HFFc6 (cell line): ENCODE measurements around the gene SPSB2. TPM values are rescaled to one million over a fixed set of nuclear protein-coding genes. Genes with fewer than 3 reads are reported as not detected.

Source experiments
- DNase-seq: peaks from one replicate; pipeline ENCODE4 v3.0.0-alpha.2; 2018
- H3K27ac Mint-ChIP-seq: 2 replicates; pipeline ENCODE4 v1.8.0; 2020; ENCODE audit warnings: mild to moderate bottlenecking, mixed read lengths
- H3K27me3 Mint-ChIP-seq: 2 replicates; pipeline ENCODE4 v1.8.0; 2021; ENCODE audit warnings: mild to moderate bottlenecking, moderate library complexity, mixed read lengths; ENCODE audit not compliant: insufficient read depth
- H3K36me3 Mint-ChIP-seq: 2 replicates; pipeline ENCODE4 v1.8.0; 2021; ENCODE audit warnings: low read depth, mixed read lengths
- H3K4me1 Mint-ChIP-seq: 2 replicates; pipeline ENCODE4 v1.8.0; 2020; ENCODE audit warnings: low read depth, mixed read lengths
- H3K4me3 Mint-ChIP-seq: 2 replicates; pipeline ENCODE4 v1.8.0; 2020; ENCODE audit warnings: mild to moderate bottlenecking, moderate library complexity, mixed read lengths
- H3K9me3 Mint-ChIP-seq: 2 replicates; pipeline ENCODE4 v1.8.0; 2020; ENCODE audit warnings: mild to moderate bottlenecking, mixed read lengths
- CTCF ChIP-seq: fragments of 200-600 bp; sonication (generic); IDR thresholded peaks from 2 replicates; pipeline ENCODE4 v1.5.0; 2021; ENCODE audit warnings: antibody characterized with exemption, mild to moderate bottlenecking
- total RNA-seq, 6 experiments: library from RNA; stranded (reverse); fragmentation: NEBNext Ultra II Directional; extraction: Animal tissue kit (Norgen Biotek cat#: 25700); gene quantifications; 2 replicates in 1 of 6; 3 replicates in 5 of 6; pipeline ENCODE4 v1.2.3, GENCODE V29; 2021

Gene SPSB2
- total RNA-seq, 6 experiments from 2014 or later, result 12.1 to 13.9 (median 13.0) TPM

- H3K4me3 Mint-ChIP-seq, result no peak overlapping the region
These were observed 36.3 kb downstream of the SPSB2 start for GRCh38 chr12:6836851-6837250.

DNA sequence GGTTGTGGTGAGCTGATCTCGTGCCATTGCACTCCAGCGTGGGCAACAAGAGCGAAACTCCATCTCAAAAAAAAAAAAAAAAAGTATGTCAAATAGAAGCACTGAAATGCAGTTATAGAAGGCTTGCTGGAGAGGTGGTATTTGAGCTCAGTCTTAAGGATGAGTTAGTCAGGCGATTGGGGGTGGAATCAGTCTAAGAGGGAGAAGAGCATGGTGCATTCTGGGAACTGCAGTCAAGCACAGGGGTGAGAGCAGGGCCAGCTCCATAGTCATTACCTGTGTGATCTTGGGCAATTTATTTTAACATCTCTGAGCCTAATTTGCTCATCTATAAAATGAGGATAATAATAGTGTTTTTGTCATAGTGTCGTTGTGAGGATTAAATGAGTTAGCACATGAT lies 38.2 kb downstream of the SPSB2 start:
- H3K4me1 Mint-ChIP-seq, result peaks cover 23% of the 10 kb centered on the region
- H3K36me3 Mint-ChIP-seq, result peaks cover 23% of the 10 kb centered on the region; the same call in 1 of the 2 replicates
- H3K27me3 Mint-ChIP-seq, result no peaks in the 10 kb centered on the region; the same call in 1 of the 2 replicates
- no peak for DNase-seq
- no peak overlapping the region for H3K4me3 Mint-ChIP-seq
- no peaks in the 10 kb centered on the region for H3K9me3 Mint-ChIP-seq
- no peak overlapping the region for H3K27ac Mint-ChIP-seq
- no peak for TF ChIP-seq CTCF

More at GRCh38 chr12:6836851-6837250, 36.3 kb downstream of the SPSB2 start:
- no peak for DNase-seq
- no peak for TF ChIP-seq CTCF
- peaks cover 23% of the 10 kb centered on the region; the same call in 1 of the 2 replicates for H3K36me3 Mint-ChIP-seq
- no peaks in the 10 kb centered on the region for H3K9me3 Mint-ChIP-seq
- H3K27me3 Mint-ChIP-seq, result peaks cover 3% of the 10 kb centered on the region; the same call in 1 of the 2 replicates
- H3K4me1 Mint-ChIP-seq, result peaks cover 8% of the 10 kb centered on the region
- H3K27ac Mint-ChIP-seq, result no peak overlapping the region

GRCh38 chr12:6834254-6834653 lies 38.8 kb downstream of the SPSB2 start:
- no peak for TF ChIP-seq CTCF
- no peak overlapping the region for H3K4me3 Mint-ChIP-seq
- H3K27me3 Mint-ChIP-seq, result no peaks in the 10 kb centered on the region; the same call in 1 of the 2 replicates

GRCh38 chr12:6833189-6833890 lies 39.8 kb downstream of the SPSB2 start:
- Mint-ChIP-seq H3K4me1 (peaks cover 26% of the 10 kb centered on the region), H3K9me3 (no peaks in the 10 kb centered on the region), H3K27me3 (peaks cover 2% of the 10 kb centered on the region; the same call in 1 of the 2 replicates), H3K36me3 (peaks cover 23% of the 10 kb centered on the region; the same call in 1 of the 2 replicates), H3K27ac (no peak overlapping the region; the same call in 1 of the 2 replicates), H3K4me3 (no peak overlapping the region)
- TF ChIP-seq CTCF, result no peak
- no peak for DNase-seq

More at GRCh38 chr12:6834254-6834653, 38.8 kb downstream of the SPSB2 start:
- H3K4me1 Mint-ChIP-seq, result peaks cover 26% of the 10 kb centered on the region
- DNase-seq, result no peak
- H3K9me3 Mint-ChIP-seq, result no peaks in the 10 kb centered on the region
- peaks cover 23% of the 10 kb centered on the region; the same call in 1 of the 2 replicates for H3K36me3 Mint-ChIP-seq
- H3K27ac Mint-ChIP-seq, result no peak overlapping the region

GRCh38 chr12:6832125-6832524 lies 41.0 kb downstream of the SPSB2 start:
- no peak for TF ChIP-seq CTCF
- DNase-seq, result no peak
- Mint-ChIP-seq H3K4me1 (peaks cover 38% of the 10 kb centered on the region), H3K9me3 (no peaks in the 10 kb centered on the region), H3K36me3 (peaks cover 17% of the 10 kb centered on the region; the same call in 1 of the 2 replicates), H3K27me3 (peaks cover 2% of the 10 kb centered on the region; the same call in 1 of the 2 replicates), H3K27ac (no peak overlapping the region), H3K4me3 (no peak overlapping the region)
